HepG2 (cell line): ENCODE data around the gene AMBRA1. TPM values are rescaled to one million over a fixed set of nuclear protein-coding genes. Genes with fewer than 3 reads are reported as not detected.

ENCODE experiments used
- ATM ChIP-seq: fragments of 450-650 bp; IDR thresholded peaks from 2 replicates; pipeline ENCODE4 v1.7.1; 2017; ENCODE audit warnings: mild to moderate bottlenecking, borderline replicate concordance
- CREB3 ChIP-seq: sonication (generic); formaldehyde crosslinking; IDR thresholded peaks from 2 replicates; pipeline ENCODE4 v1.5.0; 2020; ENCODE audit warnings: missing genetic modification reagents
- KDM4B ChIP-seq: sonication (generic); formaldehyde crosslinking; IDR thresholded peaks from 2 replicates; pipeline ENCODE4 v1.4.0; 2020; ENCODE audit warnings: missing genetic modification reagents
- KLF16 ChIP-seq, 2 experiments: sonication (generic) in 1 of 2; formaldehyde crosslinking in 1 of 2; IDR thresholded peaks; 2 replicates each; pipeline versions ENCODE4 v1.6.1 to v1.8.0; 2016 to 2023; ENCODE audit warnings: missing genetic modification reagents in 2 of 2, missing compliant biosample characterization in 1 of 2
- MLXIP ChIP-seq: sonication (generic); formaldehyde crosslinking; IDR thresholded peaks from 2 replicates; pipeline ENCODE4 v1.9.0; 2021; ENCODE audit warnings: missing genetic modification reagents, borderline replicate concordance
- MTA1 ChIP-seq: sonication (generic); formaldehyde crosslinking; IDR thresholded peaks from 2 replicates; pipeline ENCODE4 v1.4.0; 2020; ENCODE audit warnings: missing genetic modification reagents, mild to moderate bottlenecking, borderline replicate concordance
- NFIC ChIP-seq: IDR thresholded peaks from 2 replicates; pipeline ENCODE4 v1.6.1; 2012; ENCODE audit warnings: mild to moderate bottlenecking, low read length, inconsistent platforms
- NFKBIZ ChIP-seq: IDR thresholded peaks from 2 replicates; pipeline ENCODE4 v1.6.1; 2018; ENCODE audit warnings: missing genetic modification reagents, missing compliant biosample characterization
- RNF219 ChIP-seq: sonication (generic); formaldehyde crosslinking; IDR thresholded peaks from 2 replicates; pipeline ENCODE4 v1.5.0; 2020; ENCODE audit warnings: mild to moderate bottlenecking, missing genetic modification reagents
- SKIL ChIP-seq: sonication (generic); formaldehyde crosslinking; IDR thresholded peaks from 2 replicates; pipeline ENCODE4 v1.8.0; 2022; ENCODE audit warnings: missing genetic modification reagents, mild to moderate bottlenecking, moderate library complexity, borderline replicate concordance
- TARDBP ChIP-seq: sonication (generic); formaldehyde crosslinking; IDR thresholded peaks from 2 replicates; pipeline ENCODE4 v1.8.0; 2022; ENCODE audit warnings: mild to moderate bottlenecking, missing genetic modification reagents
- YY1 ChIP-seq: IDR thresholded peaks from 2 replicates; pipeline ENCODE4 v1.6.1; 2011; ENCODE audit warnings: low read length, low read depth, moderate library complexity, mild to moderate bottlenecking; ENCODE audit not compliant: insufficient read depth, insufficient replicate concordance
- ZNF17 ChIP-seq: sonication (generic); formaldehyde crosslinking; IDR thresholded peaks from 2 replicates; pipeline ENCODE4 v1.5.0; 2020; ENCODE audit warnings: mild to moderate bottlenecking, missing genetic modification reagents
- ZNF619 ChIP-seq: sonication (generic); formaldehyde crosslinking; IDR thresholded peaks from 2 replicates; pipeline ENCODE4 v1.4.0; 2020; ENCODE audit warnings: mild to moderate bottlenecking, missing genetic modification reagents
- ZNF674 ChIP-seq: sonication (generic); formaldehyde crosslinking; IDR thresholded peaks from 2 replicates; pipeline ENCODE4 v1.5.0; 2020; ENCODE audit warnings: low read depth, mild to moderate bottlenecking, missing genetic modification reagents
- ZNF713 ChIP-seq: sonication (generic); formaldehyde crosslinking; IDR thresholded peaks from 2 replicates; pipeline ENCODE4 v1.4.0; 2020; ENCODE audit warnings: mild to moderate bottlenecking, missing genetic modification reagents
- ZNF800 ChIP-seq: sonication (generic); formaldehyde crosslinking; IDR thresholded peaks from 2 replicates; pipeline ENCODE4 v1.4.0; 2020; ENCODE audit warnings: missing genetic modification reagents
- ZNF883 ChIP-seq: sonication (generic); formaldehyde crosslinking; IDR thresholded peaks from 2 replicates; pipeline ENCODE4 v1.5.1; 2020; ENCODE audit warnings: mild to moderate bottlenecking, missing genetic modification reagents; ENCODE audit errors: not compliant biosample characterization
- ZSCAN31 ChIP-seq: sonication (generic); formaldehyde crosslinking; IDR thresholded peaks from 2 replicates; pipeline ENCODE4 v1.5.0; 2020; ENCODE audit warnings: low read depth, mild to moderate bottlenecking, missing genetic modification reagents
- polyA plus RNA-seq, 8 experiments: library from polyadenylated mRNA; depleted of rRNA in 3 of 8; stranded (reverse) in 7 of 8; unstranded in 1 of 8; fragments of >200 nt; fragmentation: Illumina TruSeq in 4 of 8; extraction: Trizol in 4 of 8; gene quantifications; 2 replicates each; pipeline versions ENCODE4 v1.2.1 to v1.2.3, GENCODE V29; 2011 to 2016; ENCODE audit warnings: low read depth in 4 of 8, missing spikeins in 1 of 8, mixed read lengths in 1 of 8; ENCODE audit not compliant: insufficient read depth in 1 of 8
- total RNA-seq, 5 experiments: library from RNA; depleted of rRNA; stranded (reverse); fragments of >200 nt; fragmentation: Illumina TruSeq; extraction: Trizol; gene quantifications; 2 replicates each; pipeline ENCODE4 v1.2.3, GENCODE V29; 2016; ENCODE audit warnings: low read depth in 1 of 5

Gene AMBRA1
- total and polyA plus RNA-seq, 2 of the 13 experiments (the other 11 are each of a cell fraction or from before 2014, with no cell fraction given) = 15.7 to 26.0 TPM

GRCh38 chr11:46519351-46519750 is 74.5 kb downstream of the AMBRA1 start (continued):
- TF ChIP-seq MTA1 (CRISPR knock-in tag) (no peak), NFKBIZ (CRISPR knock-in tag) (no peak), TARDBP (CRISPR knock-in tag) (0 out of 2 replicates have a peak, but pooled peaks have one; percentile 15), ZNF619 (no peak), RNF219 (no peak), KDM4B (CRISPR knock-in tag) (no peak), ZNF713 (CRISPR knock-in tag) (no peak), NFIC (peak; percentile 64; the same call in 1 of the 2 replicates), ZNF674 (CRISPR knock-in tag) (no peak), ZNF800 (CRISPR knock-in tag) (no peak), CREB3 (CRISPR knock-in tag) (no peak), SKIL (CRISPR knock-in tag) (no peak), YY1 (no peak), ZNF883 (CRISPR knock-in tag) (no peak), KLF16 (CRISPR knock-in tag; IDR thresholded peaks at IDR 0.05) (peak in 1 of 2 experiments; percentile 35; a peak in 1 of 4 replicates), ZSCAN31 (CRISPR knock-in tag) (no peak), ATM (no peak), ZNF17 (CRISPR knock-in tag) (no peak), MLXIP (CRISPR knock-in tag) (no peak)
